Heart right ventricle (tissue), 16 donors: ENCODE measurements around the gene GLI1. TPM values are rescaled to one million over a fixed set of nuclear protein-coding genes. Genes with fewer than 3 reads are reported as not detected.

Experiments used
- ATAC-seq, 8 donors: fragments of 200-7000 bp; cut with Tn5 transposase; one replicate each; pipeline ENCODE4 v1.9.1; 2020; ENCODE audit warnings: mild to moderate bottlenecking in 8 of 8, moderate library complexity in 8 of 8, moderate number of reproducible peaks in 1 of 8
- DNase-seq, 2 donors: peaks; one replicate each; pipeline ENCODE4 v3.0.0-alpha.2; 2020
- H3K27ac ChIP-seq, 10 donors: fragments of 200-600 bp; sonication (generic) in 2 of 10; one replicate each; pipeline versions ENCODE4 v1.5.0 to v1.8.0; 2020 to 2022; ENCODE audit warnings: mild to moderate bottlenecking in 3 of 10
- H3K27me3 ChIP-seq, 7 donors: fragments of 200-600 bp; one replicate each; pipeline ENCODE4 v1.8.0; 2021 to 2022; ENCODE audit warnings: mild to moderate bottlenecking in 2 of 7
- H3K36me3 ChIP-seq, 9 donors: fragments of 200-600 bp; sonication (generic) in 1 of 9; one replicate each; pipeline versions ENCODE4 v1.5.0 to v1.8.0; 2020 to 2022; ENCODE audit warnings: mild to moderate bottlenecking in 2 of 9
- H3K4me1 ChIP-seq, 9 donors: fragments of 200-600 bp; sonication (generic) in 1 of 9; one replicate each; pipeline versions ENCODE4 v1.5.0 to v1.8.0; 2020 to 2022; ENCODE audit warnings: mild to moderate bottlenecking in 4 of 9
- H3K4me3 ChIP-seq, 10 donors: fragments of 200-600 bp; sonication (generic) in 2 of 10; one replicate each; pipeline versions ENCODE4 v1.5.0 to v1.8.0; 2020 to 2022; ENCODE audit warnings: mild to moderate bottlenecking in 7 of 10, moderate library complexity in 2 of 10
- H3K9me3 ChIP-seq, 11 donors: fragments of 200-600 bp in 10 of 11; sonication (generic) in 2 of 11; one replicate each; pipeline versions ENCODE4 v1.5.0 to v1.8.0; 2013 to 2022; ENCODE audit warnings: mild to moderate bottlenecking in 2 of 11, control low read depth in 1 of 11, moderate library complexity in 1 of 11
- WGBS, 2 donors: extraction: QIAGEN DNeasy Blood & Tissue Kit; methylation state at CpG; one replicate each; pipeline ENCODE4 v1.1.7; 2013; ENCODE audit warnings: inconsistent platforms in 1 of 2; 5-methylcytosine and 5-hydroxymethylcytosine counted together
- intact Hi-C, 10 donors: fragments of 100-400 bp; cut with DNase I; formaldehyde crosslinking; loops; one replicate each; pipeline versions ENCODE4 v1.11.1 to v1.14.2; 2022
- polyA plus RNA-seq, 2 donors: library from polyadenylated mRNA; stranded (reverse); fragments of 200-250 nt; gene quantifications; one replicate each; pipeline ENCODE4 v1.2.3, GENCODE V29; 2013
- total RNA-seq, 10 donors: library from RNA; stranded (reverse); fragmentation: NEBNext Ultra II Directional in 3 of 10; extraction: Animal tissue kit (Norgen Biotek cat#: 25700) in 3 of 10; gene quantifications; one replicate each; pipeline versions ENCODE4 v1.2.1 to v1.2.4, GENCODE V29; 2021 to 2023
- TF ChIP-seq, protein P1 (sequence below), 9 donors: fragments of 200-600 bp; sonication (generic) in 2 of 9; IDR thresholded peaks; one replicate each; pipeline versions ENCODE4 v1.5.0 to v1.8.0; 2021 to 2022; ENCODE audit warnings: antibody characterized with exemption in 9 of 9, mild to moderate bottlenecking in 5 of 9, moderate library complexity in 1 of 9
- donor health status: Arrhythmogenic right ventricular cardiomyopathy.
- donor health status: ischemic (EF 13 %, LVEDD 7.1; RV severe dilation, severe dysfunction).
- donor health status: healthy with polysubstance abuse.
- donor health status: DM: no; HTN: yes; CAD: no.
- donor health status: DM: no; HTN: no; CAD: no.
- donor health status: ischemic (EF 25% LVEDD 6.9; RV normal size, moderate dysfunction).
- donor health status: ischemic (EF 25% LVEDD 5.7; RV mildly dilated, moderate dysfunction).
- donor health status: healthy.
- donor health status: DM: yes; HTN: yes; CAD: no.
- donor health status: Ischemic cardiomyopathy.
- donor health status: ischemic (EF 35%, LVEDD 5.7; RV mildly dilated, moderate dysfunction).
- donor health status: nonischemic (EF 11% LVEDD 7.7; RV severe dilation, severe dysfunction).
- donor health status: DM: yes; HTN: yes; CAD: no.
- donor health status: PGD.
- donor health status: ischemic (EF 29% LVEDD 5.4; RV normal size, mild dysfunction).
- donor health status: nonischemic (EF 23%, LVEDD 6.1; RV moderate dilation, normal function).

Gene GLI1
- total and polyA plus RNA-seq, 12 donors: 0.12 to 1.2 (median 0.59) TPM

DNA sequence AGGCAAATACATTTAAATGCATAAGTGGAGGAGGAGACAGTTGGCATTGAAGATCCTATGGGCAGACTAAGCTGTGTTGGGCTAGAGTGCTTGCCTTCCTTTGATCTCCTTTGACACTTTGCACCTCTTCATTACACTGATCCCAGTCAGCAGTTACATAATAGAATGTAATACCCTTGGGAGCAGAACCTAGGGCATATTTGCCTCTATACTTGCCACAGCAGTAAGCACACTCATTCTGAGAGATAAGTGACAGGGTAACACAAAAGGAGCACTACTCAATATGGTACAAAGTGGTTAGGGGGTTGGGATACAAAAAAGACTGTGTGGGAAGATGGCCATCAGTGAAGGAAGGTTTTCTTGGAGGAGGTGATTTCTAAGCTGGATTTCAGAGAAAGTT lies 37.2 kb downstream of the GLI1 start:
- no peaks in the 10 kb centered on the region for H3K4me1 ChIP-seq
- intact Hi-C loops: no loop called here
- DNase-seq (no peak), ATAC-seq (no peak)
- no peaks in the 10 kb centered on the region for H3K27me3 ChIP-seq
- TF ChIP-seq, protein P1, sequence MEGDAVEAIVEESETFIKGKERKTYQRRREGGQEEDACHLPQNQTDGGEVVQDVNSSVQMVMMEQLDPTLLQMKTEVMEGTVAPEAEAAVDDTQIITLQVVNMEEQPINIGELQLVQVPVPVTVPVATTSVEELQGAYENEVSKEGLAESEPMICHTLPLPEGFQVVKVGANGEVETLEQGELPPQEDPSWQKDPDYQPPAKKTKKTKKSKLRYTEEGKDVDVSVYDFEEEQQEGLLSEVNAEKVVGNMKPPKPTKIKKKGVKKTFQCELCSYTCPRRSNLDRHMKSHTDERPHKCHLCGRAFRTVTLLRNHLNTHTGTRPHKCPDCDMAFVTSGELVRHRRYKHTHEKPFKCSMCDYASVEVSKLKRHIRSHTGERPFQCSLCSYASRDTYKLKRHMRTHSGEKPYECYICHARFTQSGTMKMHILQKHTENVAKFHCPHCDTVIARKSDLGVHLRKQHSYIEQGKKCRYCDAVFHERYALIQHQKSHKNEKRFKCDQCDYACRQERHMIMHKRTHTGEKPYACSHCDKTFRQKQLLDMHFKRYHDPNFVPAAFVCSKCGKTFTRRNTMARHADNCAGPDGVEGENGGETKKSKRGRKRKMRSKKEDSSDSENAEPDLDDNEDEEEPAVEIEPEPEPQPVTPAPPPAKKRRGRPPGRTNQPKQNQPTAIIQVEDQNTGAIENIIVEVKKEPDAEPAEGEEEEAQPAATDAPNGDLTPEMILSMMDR (IDR thresholded peaks at IDR 0.05): no peak
- peaks cover 4 to 89% (median 41%) of the 10 kb centered on the region in 9 donors for H3K36me3 ChIP-seq
- no peak overlapping the region for H3K4me3 ChIP-seq
- H3K27ac ChIP-seq: no peak overlapping the region
- H3K9me3 ChIP-seq: no peaks in the 10 kb centered on the region

DNA sequence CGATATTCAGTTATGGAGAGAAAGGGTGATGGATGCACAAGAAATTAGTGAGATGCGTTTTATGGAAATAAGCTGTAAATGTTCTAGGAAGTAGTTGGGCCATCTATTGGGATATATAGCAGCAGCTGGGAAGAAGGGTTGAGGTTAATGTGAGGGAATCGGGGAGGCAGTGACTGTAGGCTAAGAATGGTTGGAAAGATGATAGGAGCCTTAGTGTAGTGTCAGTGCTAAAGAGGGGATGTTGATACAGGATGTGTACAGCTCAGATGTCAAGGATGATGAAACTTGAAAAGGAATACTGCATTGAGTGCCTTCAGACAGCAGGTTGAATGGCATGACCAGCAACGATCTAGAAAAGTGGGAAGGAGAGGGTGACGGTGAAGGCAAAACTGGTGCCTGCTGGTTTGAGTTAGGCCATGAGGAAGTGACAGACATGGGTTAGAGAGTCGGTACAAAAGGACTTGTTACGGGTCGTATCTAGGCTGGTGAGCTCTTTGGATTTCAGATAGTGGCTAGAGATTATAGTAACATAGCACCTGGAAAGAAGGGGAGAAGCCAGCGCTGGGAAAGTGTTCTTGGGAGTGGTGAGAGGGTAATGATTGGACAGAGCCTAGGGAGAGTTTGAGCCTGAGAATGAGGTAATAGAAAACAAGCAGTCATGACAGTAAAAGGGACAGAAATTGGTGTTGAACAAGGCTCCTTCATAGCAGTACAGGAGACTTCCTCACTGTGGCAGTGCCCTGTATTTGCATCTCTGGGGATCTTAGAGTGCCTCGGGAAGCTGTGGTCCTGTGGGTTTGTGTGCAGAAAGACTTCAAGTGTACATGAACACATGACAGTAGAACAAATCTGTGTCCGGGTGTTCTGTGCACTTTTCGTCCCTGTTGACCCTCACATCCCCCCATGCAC lies 37.9 kb downstream of the GLI1 start:
- Histone ChIP-seq H3K27me3 (no peaks in the 10 kb centered on the region), H3K4me1 (no peaks in the 10 kb centered on the region), H3K27ac (no peak overlapping the region), H3K4me3 (no peak overlapping the region), H3K9me3 (no peaks in the 10 kb centered on the region), H3K36me3 (peaks cover 4 to 89% (median 45%) of the 10 kb centered on the region in 9 donors)
- DNase-seq: no peak
- ATAC-seq: no peak
- WGBS, 2 donors: 92 to 96% methylated on average over 12 of the region's 12 CpGs
- TF ChIP-seq, protein P1 (IDR thresholded peaks at IDR 0.05): no peak
- intact Hi-C loops: no loop called here

DNA sequence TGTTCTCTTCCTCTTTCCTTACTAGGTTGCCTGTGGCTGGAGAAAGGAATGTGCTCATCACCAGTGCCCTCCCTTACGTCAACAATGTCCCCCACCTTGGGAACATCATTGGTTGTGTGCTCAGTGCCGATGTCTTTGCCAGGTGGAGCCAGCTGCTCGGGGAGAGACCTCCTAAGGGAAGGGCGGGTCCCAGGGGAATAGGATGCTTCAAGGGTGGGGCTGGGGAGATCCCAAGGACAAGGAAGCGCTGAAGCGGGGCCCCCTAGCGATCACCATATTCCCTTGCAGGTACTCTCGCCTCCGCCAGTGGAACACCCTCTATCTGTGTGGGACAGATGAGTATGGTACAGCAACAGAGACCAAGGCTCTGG lies 38.5 kb downstream of the GLI1 start:
- H3K4me3 ChIP-seq: no peak overlapping the region
- H3K36me3 ChIP-seq: peaks cover 4 to 91% (median 50%) of the 10 kb centered on the region in 9 donors
- TF ChIP-seq, protein P1 (IDR thresholded peaks at IDR 0.05): no peak
- ATAC-seq (no peak), DNase-seq (no peak)
- no peaks in the 10 kb centered on the region for H3K4me1 ChIP-seq
- H3K27me3 ChIP-seq: no peaks in the 10 kb centered on the region
- intact Hi-C loops: no loop called here
- no peaks in the 10 kb centered on the region for H3K9me3 ChIP-seq
- no peak overlapping the region for H3K27ac ChIP-seq
- WGBS, 2 donors: 84 to 86% methylated on average over 9 of the region's 9 CpGs

DNA sequence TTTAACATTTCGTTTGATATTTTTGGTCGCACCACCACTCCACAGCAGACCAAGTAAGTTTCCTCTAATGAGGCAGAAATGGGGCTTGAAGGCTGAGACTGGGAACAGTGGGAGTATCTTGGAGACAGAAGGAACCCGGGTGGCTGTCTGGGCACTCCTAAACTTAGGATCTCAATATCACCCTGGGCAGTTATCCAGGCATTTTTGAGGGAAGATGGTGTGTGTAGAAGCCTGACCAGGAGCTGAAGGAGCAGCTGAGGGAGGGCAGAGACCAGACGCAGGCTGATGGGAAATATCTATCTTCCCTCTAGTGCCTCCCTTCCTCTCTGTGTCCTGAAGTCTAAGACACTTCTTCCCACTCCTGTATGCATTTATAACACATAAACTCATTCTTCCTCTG lies 39.0 kb downstream of the GLI1 start:
- ATAC-seq: no peak
- Histone ChIP-seq H3K27me3 (no peaks in the 10 kb centered on the region), H3K27ac (no peak overlapping the region), H3K4me1 (no peaks in the 10 kb centered on the region), H3K4me3 (no peak overlapping the region), H3K9me3 (no peaks in the 10 kb centered on the region), H3K36me3 (peaks cover 4 to 95% (median 55%) of the 10 kb centered on the region in 9 donors)
- no peak for DNase-seq
- intact Hi-C loops: no loop called here
- 93 to 95% methylated on average over 4 of the region's 4 CpGs for WGBS, 2 donors
- TF ChIP-seq, protein P1 (IDR thresholded peaks at IDR 0.05): no peak
